Hepatocyte (in vitro differentiated cells): ENCODE measurements around the gene C6orf58. TPM values are rescaled to one million over a fixed set of nuclear protein-coding genes. Genes with fewer than 3 reads are reported as not detected.

ENCODE experiments used
- DNase-seq: peaks from one replicate; pipeline ENCODE4 v3.0.0-alpha.2; 2016; ENCODE audit warnings: low spot score
- H2AFZ ChIP-seq: fragments of 200-600 bp; sonication (generic); 2 replicates; pipeline ENCODE4 v1.6.0; 2016; ENCODE audit warnings: antibody characterized with exemption, mild to moderate bottlenecking
- H3K27ac ChIP-seq: fragments of 200-600 bp; sonication (generic); 2 replicates; pipeline ENCODE4 v1.5.1; 2016; ENCODE audit warnings: mild to moderate bottlenecking
- H3K27me3 ChIP-seq: fragments of 200-600 bp; sonication (generic); 2 replicates; pipeline ENCODE4 v1.6.1; 2016
- H3K36me3 ChIP-seq: fragments of 200-600 bp; sonication (generic); replicated peaks from 2 replicates; pipeline ENCODE4 v1.5.1; 2016; ENCODE audit warnings: low read depth; ENCODE audit not compliant: insufficient read depth
- H3K4me1 ChIP-seq: fragments of 200-600 bp; sonication (generic); 2 replicates; pipeline ENCODE4 v1.5.1; 2016; ENCODE audit warnings: mild to moderate bottlenecking, moderate library complexity; ENCODE audit not compliant: insufficient read depth
- H3K4me2 ChIP-seq: fragments of 200-600 bp; sonication (generic); 2 replicates; pipeline ENCODE4 v1.6.0; 2016
- H3K4me3 ChIP-seq: fragments of 200-600 bp; sonication (generic); 2 replicates; pipeline ENCODE4 v1.5.1; 2016; ENCODE audit warnings: mild to moderate bottlenecking
- H3K79me2 ChIP-seq: fragments of 200-600 bp; sonication (generic); 2 replicates; pipeline ENCODE4 v1.6.0; 2017; ENCODE audit warnings: mild to moderate bottlenecking
- H3K9me2 ChIP-seq: fragments of 200-600 bp; sonication (generic); replicated peaks from 2 replicates; pipeline ENCODE4 v1.6.0; 2017; ENCODE audit warnings: mild to moderate bottlenecking; ENCODE audit not compliant: insufficient read depth
- H3K9me3 ChIP-seq: fragments of 200-600 bp; sonication (generic); 2 replicates; pipeline ENCODE4 v1.5.1; 2016; ENCODE audit warnings: low read depth, mild to moderate bottlenecking
- H4K20me1 ChIP-seq: fragments of 200-600 bp; sonication (generic); 2 replicates; pipeline ENCODE4 v1.6.0; 2016; ENCODE audit warnings: mild to moderate bottlenecking; ENCODE audit not compliant: insufficient read depth, poor library complexity, severe bottlenecking
- EZH2 ChIP-seq: fragments of 200-600 bp; sonication (generic); IDR thresholded peaks from 2 replicates; pipeline ENCODE4 v1.6.1; 2016; ENCODE audit warnings: antibody characterized with exemption, mild to moderate bottlenecking, borderline replicate concordance
- EZH2phosphoT487 ChIP-seq: fragments of 200-600 bp; sonication (generic); IDR thresholded peaks from one replicate; pipeline ENCODE4 v1.6.1; 2018; ENCODE audit warnings: antibody characterized with exemption, mild to moderate bottlenecking, low read depth, moderate library complexity; ENCODE audit not compliant: unreplicated experiment, severe bottlenecking
- WGBS: methylation state at CpG from one replicate; pipeline ENCODE4 v1.1.6; 2016; ENCODE audit warnings: low lambda C conversion rate; ENCODE audit errors: missing lambda C conversion rate; 5-methylcytosine and 5-hydroxymethylcytosine counted together
- polyA plus RNA-seq: library from polyadenylated mRNA; unstranded; fragments of >200 nt; fragmentation: Nextera tagmentation; extraction: Ambion mirVana; gene quantifications from 2 replicates; pipeline ENCODE4 v1.2.1, GENCODE V29; 2016
- total RNA-seq: library from RNA; depleted of rRNA; stranded (reverse); fragments of >200 nt; gene quantifications from 2 replicates; pipeline ENCODE4 v1.2.3, GENCODE V29; 2014
- TF ChIP-seq, protein P1 (sequence below): fragments of 200-600 bp; sonication (generic); IDR thresholded peaks from 2 replicates; pipeline ENCODE4 v1.5.1; 2016; ENCODE audit warnings: antibody characterized with exemption, mild to moderate bottlenecking; ENCODE audit not compliant: poor library complexity

Gene C6orf58
- total and polyA plus RNA-seq, 2 experiments from 2014 or later: not detected

DNA sequence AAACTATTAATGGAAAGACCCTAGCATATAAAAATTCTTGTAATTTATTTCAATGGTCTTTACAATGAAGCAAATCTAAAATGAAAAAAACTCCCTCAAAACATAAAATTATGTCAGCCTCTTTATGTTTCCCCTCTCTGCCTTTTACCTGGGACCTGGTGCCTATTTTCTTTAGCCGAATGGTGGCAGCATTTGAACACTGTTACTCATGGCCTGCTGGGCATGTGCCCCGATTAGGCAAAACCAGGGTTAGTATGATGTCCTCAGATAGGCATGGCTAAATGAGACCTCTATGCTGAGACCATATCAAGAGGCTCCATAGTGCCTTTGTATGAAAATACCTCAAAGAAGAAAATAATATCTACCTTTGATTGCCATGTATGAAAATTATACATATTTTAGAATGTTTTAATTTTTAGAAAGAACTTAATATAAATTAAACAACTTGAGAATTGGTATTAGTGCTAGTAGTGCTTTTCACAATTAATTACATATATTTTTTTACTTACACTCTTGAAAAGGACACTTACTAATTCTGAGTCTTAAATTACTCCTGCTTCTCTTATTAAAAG is 22.5 kb upstream of the C6orf58 start:
- WGBS: 25% methylated on average over 2 of the region's 2 CpGs
- Histone ChIP-seq H3K9me3 (no peaks in the 10 kb centered on the region), H3K4me3 (no peak overlapping the region), H3K4me2 (no peak overlapping the region), H3K27ac (no peak overlapping the region), H3K4me1 (no peaks in the 10 kb centered on the region), H4K20me1 (no peaks in the 10 kb centered on the region), H3K9me2 (no peaks in the 10 kb centered on the region), H3K27me3 (no peaks in the 10 kb centered on the region), H2AFZ (no peak overlapping the region), H3K36me3 (no peaks in the 10 kb centered on the region), H3K79me2 (no peaks in the 10 kb centered on the region)
- peak; percentile 12 for DNase-seq
- no peak for TF ChIP-seq EZH2
- TF ChIP-seq, protein P1, sequence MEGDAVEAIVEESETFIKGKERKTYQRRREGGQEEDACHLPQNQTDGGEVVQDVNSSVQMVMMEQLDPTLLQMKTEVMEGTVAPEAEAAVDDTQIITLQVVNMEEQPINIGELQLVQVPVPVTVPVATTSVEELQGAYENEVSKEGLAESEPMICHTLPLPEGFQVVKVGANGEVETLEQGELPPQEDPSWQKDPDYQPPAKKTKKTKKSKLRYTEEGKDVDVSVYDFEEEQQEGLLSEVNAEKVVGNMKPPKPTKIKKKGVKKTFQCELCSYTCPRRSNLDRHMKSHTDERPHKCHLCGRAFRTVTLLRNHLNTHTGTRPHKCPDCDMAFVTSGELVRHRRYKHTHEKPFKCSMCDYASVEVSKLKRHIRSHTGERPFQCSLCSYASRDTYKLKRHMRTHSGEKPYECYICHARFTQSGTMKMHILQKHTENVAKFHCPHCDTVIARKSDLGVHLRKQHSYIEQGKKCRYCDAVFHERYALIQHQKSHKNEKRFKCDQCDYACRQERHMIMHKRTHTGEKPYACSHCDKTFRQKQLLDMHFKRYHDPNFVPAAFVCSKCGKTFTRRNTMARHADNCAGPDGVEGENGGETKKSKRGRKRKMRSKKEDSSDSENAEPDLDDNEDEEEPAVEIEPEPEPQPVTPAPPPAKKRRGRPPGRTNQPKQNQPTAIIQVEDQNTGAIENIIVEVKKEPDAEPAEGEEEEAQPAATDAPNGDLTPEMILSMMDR: peak; percentile 51
- no peak for TF ChIP-seq EZH2phosphoT487

DNA sequence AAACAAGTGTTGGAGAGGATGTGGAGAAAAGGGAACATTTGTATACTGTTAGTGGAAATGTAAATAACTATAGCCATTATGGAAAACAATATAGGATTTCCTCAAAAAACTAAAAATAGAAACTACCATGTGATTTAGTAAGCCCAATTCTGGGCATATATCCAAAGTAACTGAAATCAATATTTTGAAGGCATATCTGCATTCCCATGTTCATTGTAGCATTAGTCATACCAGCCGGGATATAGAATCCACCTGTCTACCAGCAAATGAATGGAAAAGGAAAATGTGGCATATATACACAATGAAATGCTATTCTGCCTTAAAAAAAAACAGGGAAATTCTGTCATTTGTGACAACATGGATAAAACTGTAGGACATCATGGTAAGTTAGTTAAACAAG is 15.3 kb upstream of the C6orf58 start:
- Histone ChIP-seq H3K9me3 (no peaks in the 10 kb centered on the region), H3K27me3 (no peaks in the 10 kb centered on the region), H4K20me1 (no peaks in the 10 kb centered on the region), H3K4me1 (no peaks in the 10 kb centered on the region), H3K27ac (no peak overlapping the region), H3K4me3 (no peak overlapping the region), H3K36me3 (no peaks in the 10 kb centered on the region), H3K4me2 (no peak overlapping the region), H3K9me2 (no peaks in the 10 kb centered on the region), H3K79me2 (no peaks in the 10 kb centered on the region), H2AFZ (no peak overlapping the region)
- 83% methylated on average over 1 of the region's 1 CpG for WGBS
- DNase-seq: no peak
- TF ChIP-seq EZH2phosphoT487 (no peak), EZH2 (no peak)
- TF ChIP-seq, protein P1: no peak

DNA sequence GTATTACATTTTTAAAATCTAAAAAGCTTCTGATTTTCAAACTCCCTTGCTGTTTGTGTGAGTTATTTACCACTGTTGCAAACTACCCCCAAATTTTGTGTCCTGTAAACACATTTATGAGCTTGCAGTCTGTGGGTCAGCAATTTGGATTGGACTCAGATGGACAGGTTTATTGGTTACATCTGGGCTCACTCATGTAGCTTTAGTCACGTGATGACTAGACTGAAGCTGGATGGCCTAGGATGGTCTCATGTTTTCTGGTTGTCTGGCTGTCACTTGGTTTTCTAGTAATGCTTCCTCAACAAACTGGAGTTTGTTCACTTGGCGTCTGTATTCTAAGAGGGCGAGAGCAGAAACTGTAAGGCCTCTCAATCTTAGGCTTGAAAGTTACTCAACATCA is 12.2 kb upstream of the C6orf58 start:
- H3K4me1 ChIP-seq: no peaks in the 10 kb centered on the region
- H3K27me3 ChIP-seq: no peaks in the 10 kb centered on the region
- H3K9me3 ChIP-seq: no peaks in the 10 kb centered on the region
- DNase-seq: no peak
- no peak overlapping the region for H3K4me3 ChIP-seq
- H3K4me2 ChIP-seq: no peak overlapping the region
- 65% methylated on average over 3 of the region's 3 CpGs for WGBS
- no peaks in the 10 kb centered on the region for H3K36me3 ChIP-seq
- H3K79me2 ChIP-seq: no peaks in the 10 kb centered on the region
- H2AFZ ChIP-seq: no peak overlapping the region
- H3K9me2 ChIP-seq: no peaks in the 10 kb centered on the region
- no peak overlapping the region for H3K27ac ChIP-seq
- TF ChIP-seq, protein P1: no peak
- TF ChIP-seq EZH2 (no peak), EZH2phosphoT487 (no peak)
- no peaks in the 10 kb centered on the region for H4K20me1 ChIP-seq

DNA sequence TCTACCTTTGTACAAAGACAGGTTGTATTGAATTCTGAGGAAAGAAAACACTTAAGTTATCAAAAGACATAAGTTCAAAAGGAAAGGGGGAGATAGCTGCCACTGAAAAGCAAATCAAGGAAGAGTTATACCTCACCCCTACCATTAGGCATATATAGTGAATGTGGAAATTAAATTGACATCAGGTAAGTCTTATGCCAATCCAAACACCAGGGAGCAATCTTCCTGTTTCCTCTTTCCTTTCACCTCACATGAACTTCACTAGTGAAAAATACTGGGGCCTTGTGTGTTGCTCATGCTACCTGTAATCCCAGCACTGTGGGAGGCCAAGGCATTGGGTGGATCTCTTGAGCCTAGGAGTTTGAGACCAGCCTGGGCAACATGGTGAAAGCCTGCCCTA is 10.9 kb upstream of the C6orf58 start:
- no peaks in the 10 kb centered on the region for H4K20me1 ChIP-seq
- DNase-seq: no peak
- no peak overlapping the region for H3K4me3 ChIP-seq
- H3K9me2 ChIP-seq: no peaks in the 10 kb centered on the region
- H3K4me2 ChIP-seq: no peak overlapping the region
- H3K79me2 ChIP-seq: no peaks in the 10 kb centered on the region
- no peak overlapping the region for H3K27ac ChIP-seq
- H3K27me3 ChIP-seq: no peaks in the 10 kb centered on the region
- H3K9me3 ChIP-seq: no peaks in the 10 kb centered on the region
- TF ChIP-seq EZH2phosphoT487: no peak
- TF ChIP-seq, protein P1: no peak
- no peak for TF ChIP-seq EZH2
- no peak overlapping the region for H2AFZ ChIP-seq
- H3K36me3 ChIP-seq: no peaks in the 10 kb centered on the region
- no peaks in the 10 kb centered on the region for H3K4me1 ChIP-seq
